IMR-90 (cell line): ENCODE results near the gene AXIN1. TPM values are rescaled to one million over a fixed set of nuclear protein-coding genes. Genes with fewer than 3 reads are reported as not detected.

Source experiments
- ATAC-seq: fragments of 200-7000 bp; cut with Tn5 transposase; 2 replicates; pipeline ENCODE4 v1.9.1; 2020; ENCODE audit warnings: low read depth, mild to moderate bottlenecking, moderate library complexity
- Bru-seq: library from RNA; stranded (reverse); fragments of 400-500 nt; gene quantifications from one replicate; lab custom pipeline; 2021; lab: Mats Ljungman, UMichigan
- BruChase-seq, 2 experiments: library from RNA; stranded (reverse); fragments of 400-500 nt; gene quantifications; one replicate each; lab custom pipeline; 2021; lab: Mats Ljungman, UMichigan
- BruUV-seq: library from RNA; stranded (reverse); fragments of 400-500 nt; replicated peaks from 2 replicates; lab custom pipeline; 2021; lab: Mats Ljungman, UMichigan
- CTCF ChIA-PET: fragments of 300-600 bp; formaldehyde crosslinking; extraction: SDS; loops from one replicate; lab custom pipeline; 2021; ENCODE audit warnings: antibody characterized with exemption; lab: Yijun Ruan, JAX
- POLR2A ChIA-PET: fragments of 300-600 bp; sonication (Branson Sonifier 250); formaldehyde crosslinking; loops from one replicate; lab custom pipeline; 2022; ENCODE audit warnings: antibody characterized with exemption; ENCODE audit not compliant: unreplicated experiment; lab: Charles Lee
- DNase-seq: peaks from one replicate; pipeline ENCODE4 v3.0.0; 2013
- H2AFZ ChIP-seq: replicated peaks from 2 replicates; pipeline ENCODE3; 2013; ENCODE audit warnings: low read length, mild to moderate bottlenecking; ENCODE audit not compliant: poor library complexity
- H2AK5ac ChIP-seq: 2 replicates; pipeline ENCODE4 v1.6.1; 2013; ENCODE audit warnings: low read depth, low read length, inconsistent platforms
- H2AK9ac ChIP-seq: replicated peaks from 2 replicates; pipeline ENCODE3; 2013; ENCODE audit warnings: mild to moderate bottlenecking, low read depth, low read length, moderate library complexity; ENCODE audit not compliant: poor library complexity
- H2BK120ac ChIP-seq: 2 replicates; pipeline ENCODE4 v1.6.1; 2013; ENCODE audit warnings: low read depth, low read length, inconsistent platforms
- H2BK15ac ChIP-seq: 3 replicates; pipeline ENCODE4 v1.6.1; 2013; ENCODE audit warnings: low read depth, low read length, inconsistent platforms
- H2BK20ac ChIP-seq: 2 replicates; pipeline ENCODE4 v1.6.1; 2013; ENCODE audit warnings: low read depth, mild to moderate bottlenecking, inconsistent platforms, low read length, moderate library complexity
- H2BK5ac ChIP-seq: 2 replicates; pipeline ENCODE4 v1.6.1; 2013; ENCODE audit warnings: mild to moderate bottlenecking, low read depth, low read length, inconsistent platforms; ENCODE audit not compliant: poor library complexity, severe bottlenecking
- H3K14ac ChIP-seq: replicated peaks from 2 replicates; pipeline ENCODE4 v1.6.1; 2013; ENCODE audit warnings: low read depth, low read length, inconsistent platforms
- H3K18ac ChIP-seq: 2 replicates; pipeline ENCODE4 v1.6.1; 2013; ENCODE audit warnings: low read depth, low read length, control low read depth
- H3K23ac ChIP-seq: 2 replicates; pipeline ENCODE4 v1.6.1; 2013; ENCODE audit warnings: low read depth, low read length, inconsistent platforms
- H3K27ac ChIP-seq: 2 replicates; pipeline ENCODE4 v1.5.1; 2013; ENCODE audit warnings: mild to moderate bottlenecking, control low read depth, low read length; ENCODE audit not compliant: insufficient read depth
- H3K27me3 ChIP-seq: 2 replicates; pipeline ENCODE4 v1.6.1; 2013; ENCODE audit warnings: low read length; ENCODE audit not compliant: control insufficient read depth, insufficient read depth
- H3K36me3 ChIP-seq: 2 replicates; pipeline ENCODE4 v1.6.1; 2013; ENCODE audit warnings: low read length, mixed read lengths; ENCODE audit not compliant: control insufficient read depth, insufficient read depth
- H3K4ac ChIP-seq: 2 replicates; pipeline ENCODE4 v1.6.1; 2013; ENCODE audit warnings: low read depth, low read length, inconsistent platforms
- H3K4me1 ChIP-seq: 2 replicates; pipeline ENCODE4 v1.6.1; 2013; ENCODE audit warnings: low read length, mixed read lengths; ENCODE audit not compliant: control insufficient read depth, insufficient read depth
- H3K4me2 ChIP-seq: 2 replicates; pipeline ENCODE4 v1.6.1; 2013; ENCODE audit warnings: low read depth, mild to moderate bottlenecking, control low read depth, low read length, moderate library complexity
- H3K4me3 ChIP-seq: 2 replicates; pipeline ENCODE4 v1.5.1; 2013; ENCODE audit warnings: low read depth, mild to moderate bottlenecking, control low read depth, low read length, moderate library complexity; ENCODE audit not compliant: insufficient read depth
- H3K56ac ChIP-seq: 2 replicates; pipeline ENCODE4 v1.6.1; 2013; ENCODE audit warnings: low read length, inconsistent platforms; ENCODE audit not compliant: insufficient read depth; ENCODE audit errors: extremely low read depth
- H3K79me1 ChIP-seq, 2 experiments: 2 replicates each; pipeline ENCODE4 v1.6.1; 2013; ENCODE audit warnings: low read length in 2 of 2, inconsistent platforms in 1 of 2, low read depth in 1 of 2
- H3K9ac ChIP-seq: 2 replicates; pipeline ENCODE4 v1.6.1; 2013; ENCODE audit warnings: low read depth, low read length, control low read depth
- H3K9me1 ChIP-seq: 2 replicates; pipeline ENCODE4 v1.6.1; 2013; ENCODE audit warnings: low read length, inconsistent platforms; ENCODE audit not compliant: insufficient read depth
- H3K9me3 ChIP-seq: 2 replicates; pipeline ENCODE4 v1.6.1; 2013; ENCODE audit warnings: low read length; ENCODE audit not compliant: control insufficient read depth, insufficient read depth
- H4K20me1 ChIP-seq: 2 replicates; pipeline ENCODE4 v1.6.1; 2013; ENCODE audit warnings: low read length, inconsistent platforms; ENCODE audit not compliant: insufficient read depth
- H4K5ac ChIP-seq: 2 replicates; pipeline ENCODE4 v1.6.1; 2013; ENCODE audit warnings: mild to moderate bottlenecking, low read depth, low read length, control low read depth
- H4K8ac ChIP-seq, 2 experiments: 2 replicates each; pipeline ENCODE4 v1.6.1; 2013; ENCODE audit warnings: low read depth in 2 of 2, low read length in 2 of 2, control low read depth in 1 of 2, inconsistent platforms in 1 of 2
- H4K91ac ChIP-seq: 2 replicates; pipeline ENCODE4 v1.6.1; 2013; ENCODE audit warnings: low read depth, low read length, inconsistent platforms; ENCODE audit not compliant: insufficient read depth
- CHD1 ChIP-seq: IDR thresholded peaks from 2 replicates; pipeline ENCODE4 v1.6.1; 2012; ENCODE audit warnings: low read depth, low read length, improper control_type of control experiment
- FOS ChIP-seq: fragments of 150-350 bp; IDR thresholded peaks from 2 replicates; pipeline ENCODE4 v1.6.1; 2016; ENCODE audit warnings: low read depth, low read length
- MAFK ChIP-seq: IDR thresholded peaks from 2 replicates; pipeline ENCODE4 v1.6.1; 2012; ENCODE audit warnings: low read depth, low read length, improper control_type of control experiment
- NFE2L2 ChIP-seq: fragments of 150-350 bp; IDR thresholded peaks from 2 replicates; pipeline ENCODE4 v1.6.1; 2016; ENCODE audit warnings: low read depth, mild to moderate bottlenecking, low read length
- RAD21 ChIP-seq: IDR thresholded peaks from 2 replicates; pipeline ENCODE4 v1.6.1; 2012; ENCODE audit warnings: low read length, improper control_type of control experiment
- RCOR1 ChIP-seq: IDR thresholded peaks from 2 replicates; pipeline ENCODE4 v1.6.1; 2012; ENCODE audit warnings: mild to moderate bottlenecking, low read length, improper control_type of control experiment; ENCODE audit not compliant: insufficient replicate concordance
- WGBS, 2 experiments: methylation state at CpG; one replicate each; pipeline versions ENCODE4 v1.1.5 to v1.1.7; 2013; ENCODE audit warnings: missing lambda C conversion rate in 2 of 2; ENCODE audit not compliant: insufficient read length in 1 of 2; ENCODE audit errors: extremely low coverage in 2 of 2; 5-methylcytosine and 5-hydroxymethylcytosine counted together
- dilution Hi-C: fragments of 300-500 bp; cut with HindIII; formaldehyde crosslinking; loops from one replicate; pipeline ENCODE4 v1.14.3; 2018; ENCODE audit warnings: low sequenced_read_pairs; ENCODE audit not compliant: unreplicated experiment
- in situ Hi-C: fragments of 300-500 bp; cut with MboI; formaldehyde crosslinking; loops from 3 replicates; pipeline ENCODE4 v1.14.3; 2019; ENCODE audit warnings: low sequenced_read_pairs, inconsistent platforms, mixed read lengths
- intact Hi-C: fragments of 100-400 bp; cut with micrococcal nuclease; formaldehyde crosslinking; loops from 2 replicates; pipeline ENCODE4 v1.10.0; 2022
- long read RNA-seq: library from polyadenylated mRNA; unstranded; transcript quantifications from one replicate; pipeline ENCODE4 v2.0.0, GENCODE V29; 2021; ENCODE audit not compliant: unreplicated experiment
- polyA plus RNA-seq, 3 experiments: library from polyadenylated mRNA; depleted of rRNA; stranded (reverse); fragments of >200 nt; gene quantifications; 2 replicates each; pipeline ENCODE4 v1.2.3, GENCODE V29; 2012; ENCODE audit warnings: low replicate concordance in 1 of 3
- total RNA-seq: library from RNA; depleted of rRNA; stranded (reverse); fragments of >200 nt; gene quantifications from 2 replicates; pipeline ENCODE4 v1.2.3, GENCODE V29; 2012; rRNA removed
- TF ChIP-seq, protein P1 (sequence below): conservative IDR thresholded peaks from 2 replicates; pipeline ENCODE4 v1.5.1; 2012; ENCODE audit warnings: mild to moderate bottlenecking, low read depth, low read length, improper control_type of control experiment
- TF ChIP-seq, protein P2 (sequence below): fragments of 150-350 bp; IDR thresholded peaks from 2 replicates; pipeline ENCODE4 v1.6.1; 2017; ENCODE audit warnings: mild to moderate bottlenecking, antibody characterized with exemption, low read length, low read depth

Gene AXIN1, protein sequence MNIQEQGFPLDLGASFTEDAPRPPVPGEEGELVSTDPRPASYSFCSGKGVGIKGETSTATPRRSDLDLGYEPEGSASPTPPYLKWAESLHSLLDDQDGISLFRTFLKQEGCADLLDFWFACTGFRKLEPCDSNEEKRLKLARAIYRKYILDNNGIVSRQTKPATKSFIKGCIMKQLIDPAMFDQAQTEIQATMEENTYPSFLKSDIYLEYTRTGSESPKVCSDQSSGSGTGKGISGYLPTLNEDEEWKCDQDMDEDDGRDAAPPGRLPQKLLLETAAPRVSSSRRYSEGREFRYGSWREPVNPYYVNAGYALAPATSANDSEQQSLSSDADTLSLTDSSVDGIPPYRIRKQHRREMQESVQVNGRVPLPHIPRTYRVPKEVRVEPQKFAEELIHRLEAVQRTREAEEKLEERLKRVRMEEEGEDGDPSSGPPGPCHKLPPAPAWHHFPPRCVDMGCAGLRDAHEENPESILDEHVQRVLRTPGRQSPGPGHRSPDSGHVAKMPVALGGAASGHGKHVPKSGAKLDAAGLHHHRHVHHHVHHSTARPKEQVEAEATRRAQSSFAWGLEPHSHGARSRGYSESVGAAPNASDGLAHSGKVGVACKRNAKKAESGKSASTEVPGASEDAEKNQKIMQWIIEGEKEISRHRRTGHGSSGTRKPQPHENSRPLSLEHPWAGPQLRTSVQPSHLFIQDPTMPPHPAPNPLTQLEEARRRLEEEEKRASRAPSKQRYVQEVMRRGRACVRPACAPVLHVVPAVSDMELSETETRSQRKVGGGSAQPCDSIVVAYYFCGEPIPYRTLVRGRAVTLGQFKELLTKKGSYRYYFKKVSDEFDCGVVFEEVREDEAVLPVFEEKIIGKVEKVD
- total RNA-seq (10.9 and 11.9 TPM in 2 replicates), polyA plus RNA-seq (2012; rRNA removed) (14.2 and 15.1 TPM in 2 replicates), Bru-seq, nascent RNA (percentile 66 among the genes with signal in this experiment), BruChase-seq, experiment 1, labeled RNA remaining after a 6-hour chase (percentile 70 among the genes with signal in this experiment), BruChase-seq, experiment 2, labeled RNA remaining after a 2-hour chase (percentile 59 among the genes with signal in this experiment)
- 18.6 and 22.1 TPM in 2 replicates for polyA plus RNA-seq (2012; cell fraction: cytosol; rRNA removed)
- polyA plus RNA-seq (2012; cell fraction: nucleus; rRNA removed; ENCODE audit: low replicate concordance): 19.0 and 28.1 TPM in 2 replicates
- long read RNA-seq, transcript AXIN1-202 (10 exons, 3,324 nt): major isoform, 5 of 18 reads
- long read RNA-seq, partial matches to known transcripts: 4 of 18 reads
- long read RNA-seq, other reads (novel, unspliced or antisense): 8 of 18 reads

- Histone ChIP-seq H4K20me1 (peaks cover 24% of the 10 kb centered on the region), H2AK5ac (peak within 1 kb of the TSS; percentile 1), H3K4me2 (peak within 1 kb of the TSS; percentile 80), H2BK20ac (no peak within 1 kb of the TSS), H3K79me1 (peaks cover 33 to 39% of the 10 kb centered on the region in 2 experiments), H2BK15ac (no peak within 1 kb of the TSS; the same call in 2 of the 3 replicates), H3K4ac (peak within 1 kb of the TSS; percentile 69; the same call in 1 of the 2 replicates), H3K23ac (no peak within 1 kb of the TSS; the same call in 1 of the 2 replicates), H4K91ac (0 out of 2 replicates have a peak within 1 kb of the TSS, but pooled peaks have one; percentile 12), H3K4me3 (peak within 1 kb of the TSS; percentile 57), H2BK120ac (no peak within 1 kb of the TSS), H3K9me3 (no peaks in the 10 kb centered on the region), H4K5ac (peak within 1 kb of the TSS; percentile 72), H4K8ac (peak within 1 kb of the TSS; percentile 63 to 78; a peak in 3 of 4 replicates), H2AK9ac (peak within 1 kb of the TSS; percentile 98), H3K9ac (peak within 1 kb of the TSS; percentile 74), H3K56ac (peak within 1 kb of the TSS; percentile 38), H3K4me1 (peaks cover 5% of the 10 kb centered on the region; the same call in 1 of the 2 replicates), H3K27me3 (no peaks in the 10 kb centered on the region), H3K36me3 (peaks cover 3% of the 10 kb centered on the region; the same call in 1 of the 2 replicates), H3K18ac (no peak within 1 kb of the TSS), H3K27ac (peak within 1 kb of the TSS; percentile 18; the same call in 1 of the 2 replicates), H2AFZ (peak within 1 kb of the TSS; percentile 98), H3K14ac (peak within 1 kb of the TSS; percentile 31; the same call in 1 of the 2 replicates), H3K9me1 (peaks cover 8% of the 10 kb centered on the region), H2BK5ac (peak within 1 kb of the TSS; percentile 11)
- DNase-seq (peak; percentile 85), ATAC-seq (peak; percentile 88)
- ChIA-PET POLR2A (interaction anchor here (0.6 kb wide), 3 partner anchors 22 to 36 kb away, joined by 4 to 9 read pairs (median 4); no protein-coding TSS in a partner anchor), CTCF (no interaction called here)
- BruUV-seq: no TSS peak
- intact Hi-C loops (loop anchor here (2.0 kb wide), 1 partner anchor 118 kb away; the partner anchor contains the start of gene FAM234A), in situ Hi-C loops (no loop called here), dilution Hi-C loops (no loop called here)
- 1% methylated on average over 30 of the region's 113 CpGs; no CpG with 5 or more reads in 1 of the 2 experiments for WGBS, 2 experiments
- TF ChIP-seq RCOR1: no peak
- no peak for TF ChIP-seq FOS
- TF ChIP-seq, protein P1, sequence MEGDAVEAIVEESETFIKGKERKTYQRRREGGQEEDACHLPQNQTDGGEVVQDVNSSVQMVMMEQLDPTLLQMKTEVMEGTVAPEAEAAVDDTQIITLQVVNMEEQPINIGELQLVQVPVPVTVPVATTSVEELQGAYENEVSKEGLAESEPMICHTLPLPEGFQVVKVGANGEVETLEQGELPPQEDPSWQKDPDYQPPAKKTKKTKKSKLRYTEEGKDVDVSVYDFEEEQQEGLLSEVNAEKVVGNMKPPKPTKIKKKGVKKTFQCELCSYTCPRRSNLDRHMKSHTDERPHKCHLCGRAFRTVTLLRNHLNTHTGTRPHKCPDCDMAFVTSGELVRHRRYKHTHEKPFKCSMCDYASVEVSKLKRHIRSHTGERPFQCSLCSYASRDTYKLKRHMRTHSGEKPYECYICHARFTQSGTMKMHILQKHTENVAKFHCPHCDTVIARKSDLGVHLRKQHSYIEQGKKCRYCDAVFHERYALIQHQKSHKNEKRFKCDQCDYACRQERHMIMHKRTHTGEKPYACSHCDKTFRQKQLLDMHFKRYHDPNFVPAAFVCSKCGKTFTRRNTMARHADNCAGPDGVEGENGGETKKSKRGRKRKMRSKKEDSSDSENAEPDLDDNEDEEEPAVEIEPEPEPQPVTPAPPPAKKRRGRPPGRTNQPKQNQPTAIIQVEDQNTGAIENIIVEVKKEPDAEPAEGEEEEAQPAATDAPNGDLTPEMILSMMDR: peak; percentile 60
- TF ChIP-seq, protein P2, sequence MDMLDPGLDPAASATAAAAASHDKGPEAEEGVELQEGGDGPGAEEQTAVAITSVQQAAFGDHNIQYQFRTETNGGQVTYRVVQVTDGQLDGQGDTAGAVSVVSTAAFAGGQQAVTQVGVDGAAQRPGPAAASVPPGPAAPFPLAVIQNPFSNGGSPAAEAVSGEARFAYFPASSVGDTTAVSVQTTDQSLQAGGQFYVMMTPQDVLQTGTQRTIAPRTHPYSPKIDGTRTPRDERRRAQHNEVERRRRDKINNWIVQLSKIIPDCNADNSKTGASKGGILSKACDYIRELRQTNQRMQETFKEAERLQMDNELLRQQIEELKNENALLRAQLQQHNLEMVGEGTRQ: no peak
- no peak for TF ChIP-seq CHD1
- TF ChIP-seq MAFK: no peak
- peak; percentile 60 for TF ChIP-seq RAD21
- no peak for TF ChIP-seq NFE2L2
Measured at GRCh38 chr16:352547-353403, at the start of gene AXIN1. TSS of gene AXIN1 (minus strand) at chr16:352723. CDS start at chr16:347025, 5,698 bp downstream.
